Measurements from ENCODE around the gene ATG2B.

DNA sequence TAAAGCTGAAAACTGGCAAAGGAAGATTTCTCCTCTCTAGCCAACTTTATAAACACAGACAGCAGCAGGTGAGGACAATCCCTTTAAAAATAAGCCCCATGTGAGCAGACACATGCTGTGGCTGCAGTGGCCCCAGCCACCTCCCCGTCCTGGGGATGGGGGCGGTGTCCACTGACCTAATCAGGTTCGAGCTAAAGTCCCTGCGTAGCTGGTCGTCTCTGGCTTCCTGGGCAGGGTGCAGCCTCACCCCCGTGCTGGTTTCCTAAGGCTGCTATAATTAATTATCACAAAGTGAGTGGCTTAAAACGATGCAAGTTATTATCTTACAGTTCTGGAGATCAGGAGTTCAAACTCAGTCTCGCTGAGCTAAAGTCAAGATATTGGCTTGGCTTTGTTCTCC lies 106.1 kb downstream of the ATG2B start:
- TF ChIP-seq, protein P1, sequence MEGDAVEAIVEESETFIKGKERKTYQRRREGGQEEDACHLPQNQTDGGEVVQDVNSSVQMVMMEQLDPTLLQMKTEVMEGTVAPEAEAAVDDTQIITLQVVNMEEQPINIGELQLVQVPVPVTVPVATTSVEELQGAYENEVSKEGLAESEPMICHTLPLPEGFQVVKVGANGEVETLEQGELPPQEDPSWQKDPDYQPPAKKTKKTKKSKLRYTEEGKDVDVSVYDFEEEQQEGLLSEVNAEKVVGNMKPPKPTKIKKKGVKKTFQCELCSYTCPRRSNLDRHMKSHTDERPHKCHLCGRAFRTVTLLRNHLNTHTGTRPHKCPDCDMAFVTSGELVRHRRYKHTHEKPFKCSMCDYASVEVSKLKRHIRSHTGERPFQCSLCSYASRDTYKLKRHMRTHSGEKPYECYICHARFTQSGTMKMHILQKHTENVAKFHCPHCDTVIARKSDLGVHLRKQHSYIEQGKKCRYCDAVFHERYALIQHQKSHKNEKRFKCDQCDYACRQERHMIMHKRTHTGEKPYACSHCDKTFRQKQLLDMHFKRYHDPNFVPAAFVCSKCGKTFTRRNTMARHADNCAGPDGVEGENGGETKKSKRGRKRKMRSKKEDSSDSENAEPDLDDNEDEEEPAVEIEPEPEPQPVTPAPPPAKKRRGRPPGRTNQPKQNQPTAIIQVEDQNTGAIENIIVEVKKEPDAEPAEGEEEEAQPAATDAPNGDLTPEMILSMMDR (conservative IDR thresholded peaks at IDR 0.05; ENCODE audit: low read length), result no peak
- TF ChIP-seq EZH2phosphoT487 (IDR thresholded peaks at IDR 0.05; ENCODE audit: borderline replicate concordance, low read depth, low read length), result no peak

Measured in OCI-LY7 (cell line).